ENCODE measurements around the gene BRIP1. TPM values are rescaled to one million over a fixed set of nuclear protein-coding genes. Genes with fewer than 3 reads are reported as not detected.
"Not testable (repeated sequence)": the region's sequence is repeated elsewhere in the genome, so short reads cannot be mapped to it uniquely, and the experiment has no call there.

BRIP1 gene
- total RNA-seq, 4 donors from 2014 or later: 1.0 to 13.0 TPM; not detected in 2

DNA sequence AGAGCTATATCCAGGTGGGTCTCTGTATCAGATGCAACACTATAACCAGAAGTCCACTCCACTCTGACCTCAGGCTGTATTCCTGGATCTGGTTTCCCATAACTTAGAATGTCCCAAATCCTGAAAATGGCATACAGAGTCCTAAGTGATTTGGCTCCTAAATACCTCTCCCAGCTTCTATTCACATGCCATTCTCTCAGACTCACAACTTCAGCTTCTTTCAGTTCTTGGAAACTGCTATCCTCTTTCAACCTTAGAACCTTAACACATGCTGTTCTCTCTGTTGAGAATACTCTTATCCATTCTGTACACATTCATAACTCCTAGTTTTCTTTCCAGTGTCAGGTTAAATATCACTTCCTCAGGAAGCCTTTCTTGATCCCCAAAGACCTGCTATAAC is 132.0 kb downstream of the BRIP1 start:
- Histone ChIP-seq H3K27ac (no peak overlapping the region), H3K9me3 (no peaks in the 10 kb centered on the region), H3K4me3 (no peak overlapping the region), H3K36me3 (no peaks in the 10 kb centered on the region), H3K27me3 (no peaks in the 10 kb centered on the region), H3K4me1 (no peaks in the 10 kb centered on the region)
- no peak for DNase-seq
- no peak for TF ChIP-seq POLR2A (IDR thresholded peaks at IDR 0.05)
- TF ChIP-seq CTCF (IDR thresholded peaks at IDR 0.05): no peak
- intact Hi-C loops (cut with DNase I; ENCODE audit: low total_unique reads): no loop called here

DNA sequence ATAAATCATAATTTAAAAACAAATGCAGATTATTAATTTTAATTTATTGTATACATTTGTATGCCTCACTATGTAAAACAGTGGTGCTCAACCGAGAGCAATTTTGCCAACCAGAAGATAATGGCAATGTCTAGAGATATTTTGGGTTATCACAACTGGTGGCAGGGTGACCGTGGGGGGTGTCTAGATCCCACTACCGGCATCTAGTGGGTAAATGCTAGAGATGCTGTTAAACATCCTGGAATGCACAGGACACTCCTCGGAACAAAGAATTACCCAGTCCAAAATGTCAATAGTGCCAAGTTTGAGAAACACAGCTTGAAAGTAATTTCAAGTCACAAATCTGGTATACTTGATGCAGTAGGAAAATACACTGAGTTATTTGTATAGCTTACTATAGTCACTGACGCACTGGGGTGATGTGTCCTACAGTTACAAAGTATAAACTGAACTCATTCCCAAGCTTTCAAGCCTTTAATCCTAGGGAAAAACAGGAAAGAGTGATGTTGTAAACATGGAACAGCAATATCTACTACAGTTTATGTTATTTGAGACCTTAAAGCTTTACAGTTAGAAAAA is 133.5 kb downstream of the BRIP1 start:
- DNase-seq: no peak
- TF ChIP-seq POLR2A (IDR thresholded peaks at IDR 0.05): no peak
- TF ChIP-seq CTCF (IDR thresholded peaks at IDR 0.05): no peak
- no peak overlapping the region for H3K4me3 ChIP-seq
- H3K27me3 ChIP-seq: no peaks in the 10 kb centered on the region
- no peaks in the 10 kb centered on the region for H3K9me3 ChIP-seq
- no peaks in the 10 kb centered on the region for H3K36me3 ChIP-seq
- H3K4me1 ChIP-seq: no peaks in the 10 kb centered on the region
- intact Hi-C loops (cut with DNase I; ENCODE audit: low total_unique reads): no loop called here
- no peak overlapping the region for H3K27ac ChIP-seq

DNA sequence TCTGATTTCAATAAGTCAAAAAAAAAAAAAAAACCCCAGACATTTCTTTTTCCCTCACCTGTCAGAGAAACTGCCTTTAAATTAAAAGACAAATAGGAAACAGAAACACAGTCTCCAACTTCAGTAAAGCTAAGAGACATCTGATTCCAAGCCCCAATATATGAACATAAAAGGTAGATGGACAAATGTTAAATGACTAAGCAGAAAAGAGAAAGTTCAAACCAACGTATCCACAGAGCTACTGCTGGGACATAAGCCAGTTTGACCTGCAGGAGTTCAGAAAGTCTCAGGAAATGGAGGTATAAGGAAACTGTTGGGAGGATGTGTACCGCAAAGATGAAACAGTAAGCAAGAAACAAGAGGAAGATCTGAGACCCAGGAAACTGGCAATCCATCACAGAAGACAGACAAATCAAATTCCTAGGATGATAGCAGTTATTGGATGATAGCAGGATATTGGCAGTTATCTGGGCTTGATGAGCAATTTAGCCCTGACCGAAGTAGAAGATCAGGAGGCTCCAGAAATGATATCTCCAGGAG is 135.0 kb downstream of the BRIP1 start:
- H3K36me3 ChIP-seq: no peaks in the 10 kb centered on the region
- intact Hi-C loops (cut with DNase I; ENCODE audit: low total_unique reads): no loop called here
- TF ChIP-seq CTCF (IDR thresholded peaks at IDR 0.05) (no peak), POLR2A (IDR thresholded peaks at IDR 0.05) (no peak)
- H3K4me3 ChIP-seq: no peak overlapping the region
- H3K9me3 ChIP-seq: no peaks in the 10 kb centered on the region
- H3K27ac ChIP-seq: no peak overlapping the region
- DNase-seq: no peak
- H3K4me1 ChIP-seq: no peaks in the 10 kb centered on the region
- no peaks in the 10 kb centered on the region for H3K27me3 ChIP-seq

DNA sequence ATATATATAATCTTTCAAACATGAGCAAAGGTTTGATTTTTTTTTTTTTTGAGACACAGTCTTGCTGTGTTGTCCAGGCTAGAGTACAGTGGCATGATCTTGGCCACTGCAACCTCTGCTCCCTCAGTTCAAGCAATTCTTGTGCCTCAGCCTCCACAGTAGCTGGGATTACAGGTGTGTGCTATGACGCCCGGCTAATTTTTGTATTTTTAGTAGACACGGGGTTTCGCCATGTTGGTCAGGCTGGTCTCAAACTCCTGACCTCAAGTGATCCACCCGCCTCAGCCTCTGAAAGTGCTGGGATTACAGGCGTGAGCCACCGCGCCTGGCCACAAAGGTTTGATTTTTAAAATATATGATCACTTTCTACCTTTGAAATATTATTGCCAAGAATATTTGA is 135.5 kb downstream of the BRIP1 start:
- H3K9me3 ChIP-seq; H3K4me1 ChIP-seq; intact Hi-C loops (cut with DNase I; ENCODE audit: low total_unique reads); DNase-seq; H3K27ac ChIP-seq; H3K27me3 ChIP-seq; H3K36me3 ChIP-seq; H3K4me3 ChIP-seq: not testable (repeated sequence)

GRCh38 chr17:61726977-61727376 is 136.4 kb downstream of the BRIP1 start:
- no peaks in the 10 kb centered on the region for H3K4me1 ChIP-seq
- no peak overlapping the region for H3K27ac ChIP-seq
- DNase-seq: no peak
- H3K4me3 ChIP-seq: no peak overlapping the region
- no peaks in the 10 kb centered on the region for H3K9me3 ChIP-seq
- TF ChIP-seq POLR2A (IDR thresholded peaks at IDR 0.05) (no peak), CTCF (IDR thresholded peaks at IDR 0.05) (no peak)
- no peaks in the 10 kb centered on the region for H3K36me3 ChIP-seq
- intact Hi-C loops (cut with DNase I; ENCODE audit: low total_unique reads): no loop called here
- H3K27me3 ChIP-seq: no peaks in the 10 kb centered on the region

- Histone ChIP-seq H3K4me3 (no peak overlapping the region), H3K4me1 (no peaks in the 10 kb centered on the region), H3K27ac (no peak overlapping the region), H3K27me3 (no peaks in the 10 kb centered on the region), H3K36me3 (no peaks in the 10 kb centered on the region), H3K9me3 (no peaks in the 10 kb centered on the region)
- TF ChIP-seq CTCF (IDR thresholded peaks at IDR 0.05): no peak
- no peak for TF ChIP-seq POLR2A (IDR thresholded peaks at IDR 0.05)
- no peak for DNase-seq
- intact Hi-C loops (cut with DNase I; ENCODE audit: low total_unique reads): no loop called here
These were observed 138.6 kb downstream of the BRIP1 start for GRCh38 chr17:61724777-61725176.

Data from uterus (tissue), 4 donors.